B cell (primary cell): ENCODE results near the gene RIPOR2.

ENCODE experiments used
- CTCF ChIP-seq: fragments of 200-600 bp; IDR thresholded peaks from one replicate; pipeline ENCODE4 v1.8.0; 2022; ENCODE audit warnings: antibody characterized with exemption, mild to moderate bottlenecking
- EZH2 ChIP-seq: IDR thresholded peaks from 2 replicates; pipeline ENCODE4 v1.6.1; 2012; ENCODE audit warnings: borderline replicate concordance, low read depth, mild to moderate bottlenecking, moderate library complexity, low read length; ENCODE audit not compliant: insufficient read depth, poor library complexity, severe bottlenecking

- no peak for TF ChIP-seq CTCF
- TF ChIP-seq EZH2, result no peak
Observed at GRCh38 chr6:24831771-24832716, 103.7 kb downstream of the RIPOR2 start.
